HG03175 (cell line): ENCODE data around the gene FOXF1.

Experiments used
- ATAC-seq: cut with Tn5 transposase; IDR thresholded peaks from one replicate; pipeline ENCODE4 v1.9.1; 2021; ENCODE audit warnings: mild to moderate bottlenecking, moderate library complexity; ENCODE audit not compliant: unreplicated experiment

Gene FOXF1

GRCh38 chr16:86515777-86516622, 5.7 kb downstream of the FOXF1 start:
- no peak for ATAC-seq

- no peak for ATAC-seq
These were observed 6.3 kb downstream of the FOXF1 start for GRCh38 chr16:86516623-86517003.

- ATAC-seq, result no peak
These were observed 6.7 kb downstream of the FOXF1 start for GRCh38 chr16:86517033-86517432.

- no peak for ATAC-seq
These were observed 7.4 kb downstream of the FOXF1 start for GRCh38 chr16:86517652-86518258.

- ATAC-seq, result no peak
These were observed 8.8 kb downstream of the FOXF1 start for GRCh38 chr16:86519007-86519648.

- ATAC-seq, result no peak
These were observed 9.5 kb downstream of the FOXF1 start for GRCh38 chr16:86519649-86520316.

GRCh38 chr16:86520317-86521210, 10.2 kb downstream of the FOXF1 start:
- ATAC-seq, result no peak

GRCh38 chr16:86521236-86522197, 11.2 kb downstream of the FOXF1 start:
- ATAC-seq, result no peak

GRCh38 chr16:86522634-86523033, 12.3 kb downstream of the FOXF1 start:
- no peak for ATAC-seq

- no peak for ATAC-seq
These were observed 12.9 kb downstream of the FOXF1 start for GRCh38 chr16:86523166-86523740.

GRCh38 chr16:86524029-86524428, 13.7 kb downstream of the FOXF1 start:
- ATAC-seq, result no peak

GRCh38 chr16:86525696-86526095, 15.4 kb downstream of the FOXF1 start:
- ATAC-seq, result no peak

- no peak for ATAC-seq
These were observed 17.0 kb downstream of the FOXF1 start for GRCh38 chr16:86527366-86527765.

- ATAC-seq, result no peak
These were observed 18.0 kb downstream of the FOXF1 start for GRCh38 chr16:86528061-86528929.

GRCh38 chr16:86529160-86529559, 18.8 kb downstream of the FOXF1 start:
- ATAC-seq, result no peak

- ATAC-seq, result no peak
These were observed 20.2 kb downstream of the FOXF1 start for GRCh38 chr16:86530251-86531190.

GRCh38 chr16:86531191-86531545, 20.8 kb downstream of the FOXF1 start:
- ATAC-seq, result no peak
